Lower lobe of right lung (tissue), 2 donors: ENCODE data around the gene ARVCF. TPM values are rescaled to one million over a fixed set of nuclear protein-coding genes. Genes with fewer than 3 reads are reported as not detected.

Experiments
- ATAC-seq, 2 donors: fragments of 200-7000 bp; cut with Tn5 transposase; one replicate each; pipeline ENCODE4 v1.9.1; 2020 to 2022; ENCODE audit warnings: mild to moderate bottlenecking in 2 of 2, moderate library complexity in 2 of 2
- DNase-seq: peaks from one replicate; pipeline ENCODE4 v3.0.0-alpha.2; 2020
- H3K27ac ChIP-seq: fragments of 200-600 bp; one replicate; pipeline ENCODE4 v1.8.0; 2022
- H3K27me3 ChIP-seq: fragments of 200-600 bp; one replicate; pipeline ENCODE4 v1.8.0; 2022; ENCODE audit warnings: low read depth
- H3K36me3 ChIP-seq: fragments of 200-600 bp; one replicate; pipeline ENCODE4 v1.8.0; 2022; ENCODE audit warnings: mild to moderate bottlenecking
- H3K4me1 ChIP-seq: fragments of 200-600 bp; one replicate; pipeline ENCODE4 v1.8.0; 2022
- H3K4me3 ChIP-seq: fragments of 200-600 bp; one replicate; pipeline ENCODE4 v1.8.0; 2022; ENCODE audit warnings: mild to moderate bottlenecking
- H3K9me3 ChIP-seq: fragments of 200-600 bp; one replicate; pipeline ENCODE4 v1.8.0; 2022
- intact Hi-C: fragments of 100-400 bp; cut with DNase I; formaldehyde crosslinking; loops from one replicate; pipeline ENCODE4 v1.11.0; 2022
- total RNA-seq: library from RNA; stranded (reverse); fragmentation: NEBNext Ultra II Directional; extraction: Animal tissue kit (Norgen Biotek cat#: 25700); gene quantifications from one replicate; pipeline ENCODE4 v1.2.1, GENCODE V29; 2021
- TF ChIP-seq, protein P1 (sequence below): fragments of 200-600 bp; IDR thresholded peaks from one replicate; pipeline ENCODE4 v1.8.0; 2022; ENCODE audit warnings: antibody characterized with exemption, mild to moderate bottlenecking
- donor health status: DM: no; HTN: yes; CAD: no; lungs with severe emphysema.

The ARVCF gene
- total RNA-seq, 1 donor from 2014 or later = 16.8 TPM

GRCh38 chr22:20026204-20026908, 9.7 kb upstream of the ARVCF start:
- DNase-seq = no peak

DNA sequence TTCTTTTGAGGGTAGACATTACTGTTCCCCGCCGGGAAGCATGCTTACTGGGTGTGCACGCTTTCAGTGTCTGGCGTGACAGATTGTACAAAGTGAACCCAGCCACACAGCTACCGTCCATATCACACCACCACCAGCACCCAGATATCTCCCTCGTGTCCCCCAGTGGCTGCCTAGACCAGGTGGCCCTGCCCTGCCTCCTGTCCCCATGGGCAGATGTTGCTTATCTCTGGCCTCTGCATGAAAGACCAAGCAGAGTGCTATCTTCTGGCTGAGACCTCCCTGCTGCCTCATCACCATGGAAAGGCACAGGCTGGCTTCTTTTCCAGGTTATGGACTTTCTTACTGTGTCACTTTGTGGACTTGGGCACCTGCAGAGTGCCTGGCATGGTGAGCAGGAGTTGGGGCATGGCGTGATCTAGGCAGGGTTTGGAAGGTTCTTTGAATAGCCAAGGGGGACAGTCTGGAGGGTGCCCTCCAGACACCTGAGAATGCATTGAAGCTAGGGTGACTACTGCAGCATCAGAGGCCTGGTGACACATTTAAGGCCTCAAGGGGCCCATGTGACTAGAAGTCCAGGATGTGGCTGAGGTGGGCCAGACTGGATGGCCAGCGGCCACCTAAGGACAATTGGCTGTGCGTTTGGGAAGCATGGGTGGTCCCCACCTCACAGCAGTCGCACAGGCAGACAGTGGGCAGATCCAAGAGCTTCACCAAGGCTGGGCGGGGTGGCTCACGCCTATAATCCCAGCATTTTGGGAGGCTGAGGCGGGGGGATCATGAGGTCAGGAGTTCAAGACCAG, 9.0 kb upstream of the ARVCF start:
- Histone ChIP-seq H3K4me1 (peaks cover 20% of the 10 kb centered on the region), H3K27ac (no peak overlapping the region), H3K36me3 (peaks cover 15% of the 10 kb centered on the region), H3K27me3 (no peaks in the 10 kb centered on the region), H3K9me3 (no peaks in the 10 kb centered on the region), H3K4me3 (no peak overlapping the region)
- ATAC-seq = no peak
- no peak for DNase-seq
- TF ChIP-seq, protein P1, sequence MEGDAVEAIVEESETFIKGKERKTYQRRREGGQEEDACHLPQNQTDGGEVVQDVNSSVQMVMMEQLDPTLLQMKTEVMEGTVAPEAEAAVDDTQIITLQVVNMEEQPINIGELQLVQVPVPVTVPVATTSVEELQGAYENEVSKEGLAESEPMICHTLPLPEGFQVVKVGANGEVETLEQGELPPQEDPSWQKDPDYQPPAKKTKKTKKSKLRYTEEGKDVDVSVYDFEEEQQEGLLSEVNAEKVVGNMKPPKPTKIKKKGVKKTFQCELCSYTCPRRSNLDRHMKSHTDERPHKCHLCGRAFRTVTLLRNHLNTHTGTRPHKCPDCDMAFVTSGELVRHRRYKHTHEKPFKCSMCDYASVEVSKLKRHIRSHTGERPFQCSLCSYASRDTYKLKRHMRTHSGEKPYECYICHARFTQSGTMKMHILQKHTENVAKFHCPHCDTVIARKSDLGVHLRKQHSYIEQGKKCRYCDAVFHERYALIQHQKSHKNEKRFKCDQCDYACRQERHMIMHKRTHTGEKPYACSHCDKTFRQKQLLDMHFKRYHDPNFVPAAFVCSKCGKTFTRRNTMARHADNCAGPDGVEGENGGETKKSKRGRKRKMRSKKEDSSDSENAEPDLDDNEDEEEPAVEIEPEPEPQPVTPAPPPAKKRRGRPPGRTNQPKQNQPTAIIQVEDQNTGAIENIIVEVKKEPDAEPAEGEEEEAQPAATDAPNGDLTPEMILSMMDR = no peak
- intact Hi-C loops = no loop called here

More at GRCh38 chr22:20026204-20026908, 9.7 kb upstream of the ARVCF start:
- Histone ChIP-seq H3K9me3 (no peaks in the 10 kb centered on the region), H3K4me1 (peaks cover 19% of the 10 kb centered on the region), H3K27ac (no peak overlapping the region), H3K4me3 (no peak overlapping the region), H3K27me3 (no peaks in the 10 kb centered on the region), H3K36me3 (peaks cover 17% of the 10 kb centered on the region)
- intact Hi-C loops = no loop called here
- ATAC-seq = no peak
- TF ChIP-seq, protein P1 = no peak

GRCh38 chr22:20024650-20025397, 8.2 kb upstream of the ARVCF start:
- TF ChIP-seq, protein P1 = no peak
- no peak for ATAC-seq
- no peak overlapping the region for H3K27ac ChIP-seq
- H3K4me3 ChIP-seq = no peak overlapping the region
- H3K4me1 ChIP-seq = peaks cover 28% of the 10 kb centered on the region
- H3K36me3 ChIP-seq = peaks cover 15% of the 10 kb centered on the region
- no peaks in the 10 kb centered on the region for H3K9me3 ChIP-seq
- intact Hi-C loops = no loop called here
- H3K27me3 ChIP-seq = no peaks in the 10 kb centered on the region
- no peak for DNase-seq

- Histone ChIP-seq H3K27ac (no peak overlapping the region), H3K4me3 (no peak overlapping the region), H3K4me1 (peaks cover 28% of the 10 kb centered on the region), H3K36me3 (peaks cover 15% of the 10 kb centered on the region), H3K27me3 (no peaks in the 10 kb centered on the region), H3K9me3 (no peaks in the 10 kb centered on the region)
- DNase-seq (no peak), ATAC-seq (no peak)
- TF ChIP-seq, protein P1 = no peak
- intact Hi-C loops = no loop called here
Observed at GRCh38 chr22:20024225-20024624, 7.6 kb upstream of the ARVCF start.

- ATAC-seq = no peak
- TF ChIP-seq, protein P1 = no peak
- peaks cover 15% of the 10 kb centered on the region for H3K36me3 ChIP-seq
- intact Hi-C loops = no loop called here
- peaks cover 28% of the 10 kb centered on the region for H3K4me1 ChIP-seq
- no peak for DNase-seq
- no peak overlapping the region for H3K4me3 ChIP-seq
- no peak overlapping the region for H3K27ac ChIP-seq
- H3K9me3 ChIP-seq = no peaks in the 10 kb centered on the region
- no peaks in the 10 kb centered on the region for H3K27me3 ChIP-seq
Observed at GRCh38 chr22:20022978-20023613, 6.5 kb upstream of the ARVCF start.
